OCI-LY1 (cell line): ENCODE results near the gene PLIN5.

Source experiments
- EZH2 ChIP-seq: fragments of 200-600 bp; sonication (generic), shearing (Covaris generic); IDR thresholded peaks from 2 replicates; pipeline ENCODE4 v1.8.0; 2017; ENCODE audit warnings: borderline replicate concordance, mixed run types, mild to moderate bottlenecking, antibody characterized with exemption, low read length, moderate library complexity, mixed read lengths
- TF ChIP-seq, protein P1 (sequence below): fragments of 200-600 bp; sonication (generic), shearing (Covaris generic); IDR thresholded peaks from 2 replicates; pipeline ENCODE4 v1.5.1; 2017; ENCODE audit warnings: mild to moderate bottlenecking, antibody characterized with exemption, low read length, moderate library complexity, mixed read lengths

DNA sequence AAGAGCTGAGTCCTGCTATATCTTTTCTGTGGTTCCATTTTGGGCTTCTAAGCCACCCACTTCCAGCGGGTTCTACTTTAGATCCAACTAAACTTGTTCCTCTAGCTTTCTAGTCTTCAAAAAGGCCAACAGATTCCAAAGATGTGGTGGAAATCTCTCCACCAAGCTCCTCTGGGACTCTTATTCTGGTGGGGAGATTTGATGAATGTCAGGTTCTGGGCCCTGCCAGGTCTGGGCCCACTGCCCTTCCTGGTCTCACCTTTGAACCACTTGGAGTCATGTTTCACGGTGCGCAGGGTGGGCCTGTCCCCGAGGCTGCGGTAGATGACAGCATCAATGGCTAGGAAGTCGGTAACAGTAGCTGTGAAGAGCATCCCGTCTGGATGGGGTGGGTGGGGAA lies 19.7 kb upstream of the PLIN5 start:
- TF ChIP-seq, protein P1, sequence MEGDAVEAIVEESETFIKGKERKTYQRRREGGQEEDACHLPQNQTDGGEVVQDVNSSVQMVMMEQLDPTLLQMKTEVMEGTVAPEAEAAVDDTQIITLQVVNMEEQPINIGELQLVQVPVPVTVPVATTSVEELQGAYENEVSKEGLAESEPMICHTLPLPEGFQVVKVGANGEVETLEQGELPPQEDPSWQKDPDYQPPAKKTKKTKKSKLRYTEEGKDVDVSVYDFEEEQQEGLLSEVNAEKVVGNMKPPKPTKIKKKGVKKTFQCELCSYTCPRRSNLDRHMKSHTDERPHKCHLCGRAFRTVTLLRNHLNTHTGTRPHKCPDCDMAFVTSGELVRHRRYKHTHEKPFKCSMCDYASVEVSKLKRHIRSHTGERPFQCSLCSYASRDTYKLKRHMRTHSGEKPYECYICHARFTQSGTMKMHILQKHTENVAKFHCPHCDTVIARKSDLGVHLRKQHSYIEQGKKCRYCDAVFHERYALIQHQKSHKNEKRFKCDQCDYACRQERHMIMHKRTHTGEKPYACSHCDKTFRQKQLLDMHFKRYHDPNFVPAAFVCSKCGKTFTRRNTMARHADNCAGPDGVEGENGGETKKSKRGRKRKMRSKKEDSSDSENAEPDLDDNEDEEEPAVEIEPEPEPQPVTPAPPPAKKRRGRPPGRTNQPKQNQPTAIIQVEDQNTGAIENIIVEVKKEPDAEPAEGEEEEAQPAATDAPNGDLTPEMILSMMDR = no peak
- no peak for TF ChIP-seq EZH2
